ENCODE measurements around the gene PDLIM7. TPM values are rescaled to one million over a fixed set of nuclear protein-coding genes. Genes with fewer than 3 reads are reported as not detected.

PDLIM7 gene
- polyA plus RNA-seq, 1 donor from 2014 or later = 21.0 TPM

- peak overlapping the region; percentile 90 for H3K27ac ChIP-seq (ENCODE audit: low read length)
- peaks cover 9% of the 10 kb centered on the region for H3K36me3 ChIP-seq (ENCODE audit: insufficient read depth, low read length)
- TF ChIP-seq EP300 (conservative IDR thresholded peaks at IDR 0.05; ENCODE audit: poor library complexity, severe bottlenecking) (no peak), CTCF (IDR thresholded peaks at IDR 0.05; ENCODE audit: poor library complexity, severe bottlenecking) (no peak), MXI1 (conservative IDR thresholded peaks at IDR 0.05; ENCODE audit: poor library complexity, severe bottlenecking) (no peak), TAF1 (IDR thresholded peaks at IDR 0.05; ENCODE audit: low read depth) (no peak), POLR2AphosphoS5 (IDR thresholded peaks at IDR 0.05) (no peak), REST (IDR thresholded peaks at IDR 0.05; ENCODE audit: borderline replicate concordance) (no peak), RAD21 (conservative IDR thresholded peaks at IDR 0.05) (no peak)
Measured at GRCh38 chr5:177457852-177458681, 39.3 kb downstream of the PDLIM7 start.

GRCh38 chr5:177456976-177457851 is 40.2 kb downstream of the PDLIM7 start:
- Histone ChIP-seq H3K9ac (ENCODE audit: low read length) (peak overlapping the region; percentile 86), H3F3A (ENCODE audit: insufficient read depth, low read length, poor library complexity, severe bottlenecking) (peaks cover 5% of the 10 kb centered on the region), H3K27ac (ENCODE audit: low read length) (peak overlapping the region; percentile 90), H4K20me1 (ENCODE audit: insufficient read depth) (peaks cover 19% of the 10 kb centered on the region), H3K9me3 (ENCODE audit: low read length) (no peaks in the 10 kb centered on the region), H3K4me2 (ENCODE audit: low read length) (no peak overlapping the region), H3K9me2 (ENCODE audit: insufficient read depth, low read length) (no peaks in the 10 kb centered on the region), H3K4me3 (ENCODE audit: low read length) (peak overlapping the region; percentile 72), H3K36me3 (ENCODE audit: insufficient read depth, low read length) (peaks cover 9% of the 10 kb centered on the region), H3K27me3 (ENCODE audit: insufficient read depth, low read depth, low read length) (no peaks in the 10 kb centered on the region), H3K79me2 (replicated peaks; ENCODE audit: insufficient read depth, low read length) (peaks cover 7% of the 10 kb centered on the region), H2AFZ (ENCODE audit: low read depth, low read length) (no peak overlapping the region)
- peak; percentile 34 for TF ChIP-seq POLR2AphosphoS5 (IDR thresholded peaks at IDR 0.05)
- TF ChIP-seq CTCF (IDR thresholded peaks at IDR 0.05; ENCODE audit: poor library complexity, severe bottlenecking) = peak; percentile 72
- no peak for TF ChIP-seq SMC3 (conservative IDR thresholded peaks at IDR 0.05; ENCODE audit: poor library complexity)
- TF ChIP-seq RAD21 (conservative IDR thresholded peaks at IDR 0.05) = no peak
- TF ChIP-seq TAF1 (IDR thresholded peaks at IDR 0.05; ENCODE audit: low read depth) = peak; percentile 55
- no peak for TF ChIP-seq EZH2 (IDR thresholded peaks at IDR 0.05; ENCODE audit: borderline replicate concordance, insufficient read depth, low read length, poor library complexity, severe bottlenecking)

More at GRCh38 chr5:177457852-177458681, 39.3 kb downstream of the PDLIM7 start:
- Histone ChIP-seq H3K9me3 (ENCODE audit: low read length) (no peaks in the 10 kb centered on the region), H3F3A (ENCODE audit: insufficient read depth, low read length, poor library complexity, severe bottlenecking) (peaks cover 5% of the 10 kb centered on the region), H3K9ac (ENCODE audit: low read length) (peak overlapping the region; percentile 67), H3K27me3 (ENCODE audit: insufficient read depth, low read depth, low read length) (no peaks in the 10 kb centered on the region), H4K20me1 (ENCODE audit: insufficient read depth) (peaks cover 19% of the 10 kb centered on the region), H3K4me3 (ENCODE audit: low read length) (peak overlapping the region; percentile 72), H2AFZ (ENCODE audit: low read depth, low read length) (no peak overlapping the region), H3K4me2 (ENCODE audit: low read length) (no peak overlapping the region), H3K79me2 (replicated peaks; ENCODE audit: insufficient read depth, low read length) (peaks cover 8% of the 10 kb centered on the region), H3K9me2 (ENCODE audit: insufficient read depth, low read length) (no peaks in the 10 kb centered on the region)

Measured in neural cell (in vitro differentiated cells).